ENCODE results near the gene LPIN3.
A peak's percentile ranks its signal among the peaks of the same experiment; 100 is the strongest.

The LPIN3 gene

GRCh38 chr20:41393705-41394066 lies 53.1 kb downstream of the LPIN3 start:
- no peak for DNase-seq

GRCh38 chr20:41394081-41394480 lies 53.5 kb downstream of the LPIN3 start:
- DNase-seq = no peak

DNA sequence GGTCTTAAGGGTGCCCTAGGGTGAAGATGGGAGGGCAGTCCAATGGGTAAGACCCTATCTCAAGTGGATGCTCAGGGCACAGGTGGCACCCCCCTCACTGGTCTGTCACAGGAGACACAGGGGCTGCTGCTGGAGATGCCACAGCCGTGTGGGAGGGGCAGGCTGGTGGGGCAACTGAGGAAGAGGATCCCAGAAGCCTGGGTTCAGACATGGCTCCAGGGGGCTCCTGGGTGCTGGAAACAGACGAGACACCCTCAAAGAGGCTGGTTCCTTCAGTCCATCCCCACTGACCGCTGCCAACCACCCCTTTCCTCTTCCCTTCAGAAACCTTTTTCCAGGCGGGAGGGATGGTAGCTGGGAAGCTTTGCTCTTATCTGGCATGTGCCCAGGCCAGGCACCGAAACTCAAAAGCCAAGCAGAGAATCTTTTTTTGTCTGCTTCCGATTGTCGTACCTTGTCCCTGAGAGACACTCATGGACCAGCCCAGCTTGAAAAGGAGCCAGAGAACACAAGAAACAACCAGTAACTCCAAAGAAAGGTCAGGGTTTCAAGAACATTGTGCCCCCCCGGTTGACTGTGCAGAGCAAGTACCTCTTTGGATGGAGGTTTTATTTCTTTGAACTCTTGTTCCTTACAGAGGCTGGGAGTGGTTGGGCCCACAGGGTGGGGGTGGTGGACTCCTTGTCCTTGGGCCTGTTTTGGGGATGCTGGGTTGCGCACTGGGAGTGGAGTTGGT lies 54.5 kb downstream of the LPIN3 start:
- no peak for DNase-seq

GRCh38 chr20:41395667-41396664 lies 55.3 kb downstream of the LPIN3 start:
- no peak for DNase-seq

GRCh38 chr20:41398408-41398807 lies 57.8 kb downstream of the LPIN3 start:
- peak; percentile 16 for DNase-seq

DNA sequence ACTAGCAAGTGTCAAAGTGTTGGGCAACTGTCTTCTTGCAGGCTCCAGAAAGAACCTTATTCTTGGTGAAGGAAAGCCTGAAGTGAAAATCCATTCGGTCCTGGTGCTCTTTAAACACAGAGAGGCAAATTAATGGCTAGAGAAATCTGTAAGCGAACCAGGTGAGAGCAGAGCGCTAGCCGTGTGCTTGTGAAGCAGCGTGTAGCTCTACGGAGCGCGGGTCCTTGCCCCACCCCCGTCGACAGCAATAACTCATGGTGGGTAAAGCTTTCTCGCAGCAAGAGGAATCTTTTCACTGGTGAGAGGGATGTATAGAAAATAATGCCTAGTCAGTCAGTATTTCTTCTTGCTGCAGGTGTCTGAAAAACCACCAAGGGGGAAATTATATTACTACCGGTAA lies 63.0 kb downstream of the LPIN3 start:
- DNase-seq = no peak

DNA sequence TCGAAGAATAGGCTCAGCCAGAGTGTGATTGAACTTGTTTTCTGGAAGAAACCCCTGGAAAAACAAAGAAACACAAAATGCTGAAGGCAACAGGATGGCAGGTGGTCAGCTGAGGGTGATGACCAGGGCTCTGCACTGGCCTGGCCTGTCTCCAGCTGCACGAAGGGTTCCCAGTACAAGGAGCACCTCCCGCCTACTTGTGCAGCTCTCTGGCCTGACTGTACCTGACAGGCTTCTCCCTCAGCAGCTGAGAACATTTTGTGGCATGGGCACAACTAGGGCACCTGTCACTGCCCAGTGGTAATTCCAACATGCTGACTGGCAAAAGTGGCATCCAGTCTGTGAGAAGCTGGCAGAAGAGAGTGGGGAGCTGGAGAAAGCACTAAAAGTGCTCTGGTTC lies 64.8 kb downstream of the LPIN3 start:
- no peak for DNase-seq

GRCh38 chr20:41406353-41406752 lies 65.7 kb downstream of the LPIN3 start:
- DNase-seq = no peak

GRCh38 chr20:41406896-41407444 lies 66.3 kb downstream of the LPIN3 start:
- DNase-seq = no peak

DNA sequence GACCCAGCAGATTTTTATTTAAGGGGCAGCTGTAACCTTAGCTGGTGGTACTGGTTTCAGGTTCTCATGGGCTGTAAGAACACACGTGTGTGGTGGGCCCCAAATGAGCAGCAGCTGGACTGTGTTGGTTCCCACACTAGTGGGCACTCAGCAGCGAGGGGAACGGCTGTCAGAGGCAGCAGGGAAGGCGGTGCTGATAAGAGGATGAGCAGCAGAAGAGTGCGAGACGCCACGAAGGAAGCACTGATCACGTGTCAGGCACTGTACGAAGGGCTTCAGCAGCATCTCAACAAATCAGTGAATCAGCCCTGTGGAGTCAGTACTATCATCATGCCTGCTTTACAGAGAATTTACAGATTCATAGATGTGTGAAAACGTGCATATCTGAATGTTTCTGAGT lies 67.0 kb downstream of the LPIN3 start:
- DNase-seq = no peak

GRCh38 chr20:41408156-41408794 lies 67.7 kb downstream of the LPIN3 start:
- DNase-seq = no peak

- DNase-seq = peak; percentile 6
Measured at GRCh38 chr20:41408986-41409385, 68.4 kb downstream of the LPIN3 start.

Measured in fibroblast of skin of abdomen (primary cell).